Measurements from ENCODE around the gene DNER.

DNA sequence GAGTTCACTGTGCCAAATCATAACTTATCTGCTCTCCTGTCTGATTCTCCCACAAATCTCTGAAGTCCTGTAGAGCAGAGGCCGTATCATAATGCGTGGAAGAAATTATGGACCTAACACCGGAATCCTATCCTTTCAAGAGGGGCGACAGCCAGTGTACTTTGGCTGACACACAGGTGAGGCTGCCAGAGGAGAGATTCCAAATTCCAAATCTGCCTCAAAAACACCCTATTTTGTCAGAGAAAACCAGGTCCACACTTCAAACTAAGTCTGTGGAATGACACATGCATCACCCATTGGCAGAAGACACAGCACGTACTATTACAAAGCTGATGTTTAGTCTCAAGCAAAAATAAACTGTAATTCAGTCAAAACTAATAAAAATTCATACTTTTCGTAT, 304.1 kb downstream of the DNER start:
- TF ChIP-seq MXI1 (IDR thresholded peaks at IDR 0.05; ENCODE audit: low read depth, low read length) (no peak), POLR2AphosphoS5 (IDR thresholded peaks at IDR 0.05; ENCODE audit: low read depth, low read length) (no peak), NFIC (IDR thresholded peaks at IDR 0.05; ENCODE audit: borderline replicate concordance) (no peak), RAD21 (IDR thresholded peaks at IDR 0.05; ENCODE audit: low read length) (no peak), RCOR1 (IDR thresholded peaks at IDR 0.05; ENCODE audit: low read length) (no peak), EZH2phosphoT487 (IDR thresholded peaks at IDR 0.05; ENCODE audit: borderline replicate concordance, low read depth) (no peak), EP300 (IDR thresholded peaks at IDR 0.05; ENCODE audit: borderline replicate concordance in 1 of 2, low read depth in 1 of 2, low read length in 1 of 2) (no peak), GABPA (IDR thresholded peaks at IDR 0.05; ENCODE audit: low read depth) (no peak)
- TF ChIP-seq, protein P1, sequence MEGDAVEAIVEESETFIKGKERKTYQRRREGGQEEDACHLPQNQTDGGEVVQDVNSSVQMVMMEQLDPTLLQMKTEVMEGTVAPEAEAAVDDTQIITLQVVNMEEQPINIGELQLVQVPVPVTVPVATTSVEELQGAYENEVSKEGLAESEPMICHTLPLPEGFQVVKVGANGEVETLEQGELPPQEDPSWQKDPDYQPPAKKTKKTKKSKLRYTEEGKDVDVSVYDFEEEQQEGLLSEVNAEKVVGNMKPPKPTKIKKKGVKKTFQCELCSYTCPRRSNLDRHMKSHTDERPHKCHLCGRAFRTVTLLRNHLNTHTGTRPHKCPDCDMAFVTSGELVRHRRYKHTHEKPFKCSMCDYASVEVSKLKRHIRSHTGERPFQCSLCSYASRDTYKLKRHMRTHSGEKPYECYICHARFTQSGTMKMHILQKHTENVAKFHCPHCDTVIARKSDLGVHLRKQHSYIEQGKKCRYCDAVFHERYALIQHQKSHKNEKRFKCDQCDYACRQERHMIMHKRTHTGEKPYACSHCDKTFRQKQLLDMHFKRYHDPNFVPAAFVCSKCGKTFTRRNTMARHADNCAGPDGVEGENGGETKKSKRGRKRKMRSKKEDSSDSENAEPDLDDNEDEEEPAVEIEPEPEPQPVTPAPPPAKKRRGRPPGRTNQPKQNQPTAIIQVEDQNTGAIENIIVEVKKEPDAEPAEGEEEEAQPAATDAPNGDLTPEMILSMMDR (IDR thresholded peaks at IDR 0.05), result no peak
- TF ChIP-seq, protein P2, sequence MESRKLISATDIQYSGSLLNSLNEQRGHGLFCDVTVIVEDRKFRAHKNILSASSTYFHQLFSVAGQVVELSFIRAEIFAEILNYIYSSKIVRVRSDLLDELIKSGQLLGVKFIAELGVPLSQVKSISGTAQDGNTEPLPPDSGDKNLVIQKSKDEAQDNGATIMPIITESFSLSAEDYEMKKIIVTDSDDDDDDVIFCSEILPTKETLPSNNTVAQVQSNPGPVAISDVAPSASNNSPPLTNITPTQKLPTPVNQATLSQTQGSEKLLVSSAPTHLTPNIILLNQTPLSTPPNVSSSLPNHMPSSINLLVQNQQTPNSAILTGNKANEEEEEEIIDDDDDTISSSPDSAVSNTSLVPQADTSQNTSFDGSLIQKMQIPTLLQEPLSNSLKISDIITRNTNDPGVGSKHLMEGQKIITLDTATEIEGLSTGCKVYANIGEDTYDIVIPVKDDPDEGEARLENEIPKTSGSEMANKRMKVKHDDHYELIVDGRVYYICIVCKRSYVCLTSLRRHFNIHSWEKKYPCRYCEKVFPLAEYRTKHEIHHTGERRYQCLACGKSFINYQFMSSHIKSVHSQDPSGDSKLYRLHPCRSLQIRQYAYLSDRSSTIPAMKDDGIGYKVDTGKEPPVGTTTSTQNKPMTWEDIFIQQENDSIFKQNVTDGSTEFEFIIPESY (IDR thresholded peaks at IDR 0.05; ENCODE audit: borderline replicate concordance, low read depth), result no peak
- TF ChIP-seq, protein P3, sequence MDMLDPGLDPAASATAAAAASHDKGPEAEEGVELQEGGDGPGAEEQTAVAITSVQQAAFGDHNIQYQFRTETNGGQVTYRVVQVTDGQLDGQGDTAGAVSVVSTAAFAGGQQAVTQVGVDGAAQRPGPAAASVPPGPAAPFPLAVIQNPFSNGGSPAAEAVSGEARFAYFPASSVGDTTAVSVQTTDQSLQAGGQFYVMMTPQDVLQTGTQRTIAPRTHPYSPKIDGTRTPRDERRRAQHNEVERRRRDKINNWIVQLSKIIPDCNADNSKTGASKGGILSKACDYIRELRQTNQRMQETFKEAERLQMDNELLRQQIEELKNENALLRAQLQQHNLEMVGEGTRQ (IDR thresholded peaks at IDR 0.05; ENCODE audit: borderline replicate concordance, low read depth, low read length), result no peak
